ENCODE data around the gene HS2ST1. TPM values are rescaled to one million over a fixed set of nuclear protein-coding genes. Genes with fewer than 3 reads are reported as not detected.
"Not testable (repeated sequence)": the region's sequence is repeated elsewhere in the genome, so short reads cannot be mapped to it uniquely, and the experiment has no call there.

Gene HS2ST1
- total RNA-seq, 2 donors from 2014 or later: 11.5 to 11.7 TPM

DNA sequence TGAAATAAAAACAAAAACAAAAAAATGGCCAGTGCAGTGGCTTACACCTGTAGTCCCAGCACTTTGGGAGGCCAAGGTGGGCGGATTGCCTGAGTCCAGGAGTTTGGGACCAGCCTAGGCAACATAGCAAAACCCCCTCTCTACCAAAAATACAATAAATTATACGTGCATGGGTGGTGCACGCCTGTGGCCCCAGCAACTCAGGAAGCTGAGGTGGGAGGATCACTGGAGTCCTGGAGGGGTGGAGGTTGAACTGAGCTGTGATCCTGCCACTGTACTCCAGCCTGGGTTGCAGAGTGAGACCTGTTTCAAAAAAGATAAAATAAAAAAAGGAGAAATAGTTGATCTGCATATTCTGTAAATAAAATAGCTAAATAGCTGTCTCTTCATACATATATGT, 41.2 kb downstream of the HS2ST1 start:
- no peaks in the 10 kb centered on the region for H3K4me1 ChIP-seq (replicated peaks)
- TF ChIP-seq POLR2A (IDR thresholded peaks at IDR 0.05) (no peak), POLR2AphosphoS5 (IDR thresholded peaks at IDR 0.05) (no peak), CTCF (IDR thresholded peaks at IDR 0.05) (no peak)
- 88% methylated on average over 3 of the region's 3 CpGs for WGBS
- DNase-seq (ENCODE audit: low spot score): no peak
- H3K36me3 ChIP-seq: no peaks in the 10 kb centered on the region
- H3K27ac ChIP-seq: no peak overlapping the region
- intact Hi-C loops (cut with DNase I): no loop called here
- H3K4me3 ChIP-seq: no peak overlapping the region
- no peaks in the 10 kb centered on the region for H3K27me3 ChIP-seq (replicated peaks; ENCODE audit: insufficient read depth)
- no peaks in the 10 kb centered on the region for H3K9me3 ChIP-seq

DNA sequence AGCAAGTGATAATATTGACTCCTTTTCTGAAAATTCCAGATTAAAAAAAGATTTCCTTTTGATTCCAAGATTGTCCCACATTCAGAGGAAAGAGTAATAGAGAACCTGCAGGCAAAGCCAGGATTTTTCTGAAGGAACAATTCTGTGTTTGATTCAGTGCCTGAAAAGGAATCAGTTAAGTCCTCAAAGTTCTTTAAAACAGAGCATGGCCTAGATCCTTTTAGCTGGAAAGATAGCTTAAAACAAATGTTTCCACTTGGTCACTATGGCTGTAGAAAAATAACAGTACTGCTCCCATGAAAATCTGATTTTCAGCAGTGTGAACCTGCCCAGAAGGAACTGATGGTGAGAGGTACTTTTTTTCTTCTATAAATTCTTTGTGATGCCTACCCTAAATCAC, 41.8 kb downstream of the HS2ST1 start:
- Histone ChIP-seq H3K27me3 (replicated peaks; ENCODE audit: insufficient read depth) (no peaks in the 10 kb centered on the region), H3K36me3 (no peaks in the 10 kb centered on the region), H3K4me1 (replicated peaks) (no peaks in the 10 kb centered on the region), H3K27ac (no peak overlapping the region), H3K4me3 (no peak overlapping the region), H3K9me3 (no peaks in the 10 kb centered on the region)
- TF ChIP-seq POLR2AphosphoS5 (IDR thresholded peaks at IDR 0.05) (no peak), POLR2A (IDR thresholded peaks at IDR 0.05) (no peak), CTCF (IDR thresholded peaks at IDR 0.05) (no peak)
- no peak for DNase-seq (ENCODE audit: low spot score)
- intact Hi-C loops (cut with DNase I): no loop called here

- DNase-seq (ENCODE audit: low spot score): no peak
- Histone ChIP-seq H3K27ac (no peak overlapping the region), H3K4me3 (no peak overlapping the region), H3K9me3 (no peaks in the 10 kb centered on the region), H3K4me1 (replicated peaks) (no peaks in the 10 kb centered on the region), H3K27me3 (replicated peaks; ENCODE audit: insufficient read depth) (no peaks in the 10 kb centered on the region), H3K36me3 (no peaks in the 10 kb centered on the region)
- TF ChIP-seq POLR2A (IDR thresholded peaks at IDR 0.05) (no peak), POLR2AphosphoS5 (IDR thresholded peaks at IDR 0.05) (no peak), CTCF (IDR thresholded peaks at IDR 0.05) (no peak)
- intact Hi-C loops (cut with DNase I): no loop called here
Observed at GRCh38 chr1:86957221-86957620, 42.8 kb downstream of the HS2ST1 start.

DNA sequence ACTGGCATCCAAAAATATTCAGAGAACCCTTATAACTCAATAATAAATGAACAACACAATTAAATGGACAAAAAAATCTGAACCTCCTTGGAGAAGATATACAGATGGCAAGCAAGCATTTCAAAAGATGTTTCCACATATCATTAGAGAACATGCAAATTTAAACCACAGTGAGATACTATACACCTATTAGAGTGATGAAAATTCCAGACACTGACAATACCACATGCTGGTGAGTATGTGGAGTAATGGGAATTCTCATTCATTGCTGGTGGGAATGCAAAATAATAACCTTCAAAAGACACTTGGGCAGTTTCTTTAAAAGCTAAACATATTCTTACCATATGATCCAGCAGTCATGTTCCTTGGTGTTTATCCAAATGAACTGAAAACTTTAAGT, 46.1 kb downstream of the HS2ST1 start:
- TF ChIP-seq POLR2A (IDR thresholded peaks at IDR 0.05) (no peak), CTCF (IDR thresholded peaks at IDR 0.05) (no peak), POLR2AphosphoS5 (IDR thresholded peaks at IDR 0.05) (no peak)
- H3K27ac ChIP-seq: no peak overlapping the region
- intact Hi-C loops (cut with DNase I): loop anchor here (10.0 kb wide), 3 partner anchors 124 to 456 kb away; partner anchors contain the start of gene SH3GLB1
- no peaks in the 10 kb centered on the region for H3K9me3 ChIP-seq
- no peaks in the 10 kb centered on the region for H3K36me3 ChIP-seq
- no peaks in the 10 kb centered on the region for H3K27me3 ChIP-seq (replicated peaks; ENCODE audit: insufficient read depth)
- no peaks in the 10 kb centered on the region for H3K4me1 ChIP-seq (replicated peaks)
- H3K4me3 ChIP-seq: no peak overlapping the region
- DNase-seq (ENCODE audit: low spot score): no peak

DNA sequence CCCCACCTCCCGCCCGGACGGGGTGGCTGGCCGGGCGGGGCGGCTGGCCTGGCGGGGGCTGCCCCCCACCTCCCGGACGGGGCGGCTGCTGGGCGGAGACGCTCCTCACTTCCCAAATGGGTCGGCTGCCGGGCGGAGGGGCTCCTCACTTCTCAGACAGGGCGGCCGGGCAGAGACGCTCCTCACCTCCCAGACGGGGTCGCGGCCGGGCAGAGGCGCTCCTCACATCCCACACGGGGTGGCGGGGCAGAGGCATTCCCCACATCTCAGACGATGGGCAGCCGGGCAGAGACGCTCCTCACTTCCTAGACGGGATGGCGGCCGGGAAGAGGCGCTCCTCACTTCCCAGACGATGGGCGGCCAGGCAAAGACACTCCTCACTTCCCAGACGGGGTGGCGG, 49.4 kb downstream of the HS2ST1 start:
- not testable (repeated sequence) for H3K27ac ChIP-seq; H3K4me1 ChIP-seq (replicated peaks); H3K36me3 ChIP-seq; H3K4me3 ChIP-seq; H3K27me3 ChIP-seq (replicated peaks; ENCODE audit: insufficient read depth); H3K9me3 ChIP-seq; DNase-seq (ENCODE audit: low spot score)
- intact Hi-C loops (cut with DNase I): loop anchor here (10.0 kb wide), 3 partner anchors 121 to 459 kb away; partner anchors contain the start of gene SH3GLB1
- 92% methylated on average over 20 of the region's 36 CpGs for WGBS
